Breast epithelium (tissue), 3 donors: Measurements from ENCODE around the gene CAMSAP2.

ENCODE experiments used
- CTCF ChIP-seq, 3 donors: fragments of 450-650 bp; IDR thresholded peaks; one replicate each; pipeline ENCODE4 v1.5.1; 2016 to 2017; ENCODE audit warnings: antibody characterized with exemption in 3 of 3, mild to moderate bottlenecking in 3 of 3, moderate library complexity in 3 of 3
- POLR2A ChIP-seq: fragments of 450-650 bp; IDR thresholded peaks from one replicate; pipeline ENCODE4 v1.6.1; 2016; ENCODE audit warnings: antibody characterized with exemption, mild to moderate bottlenecking, moderate library complexity

- no peak for TF ChIP-seq CTCF (IDR thresholded peaks at IDR 0.05)
- TF ChIP-seq POLR2A, result no peak
Measured at GRCh38 chr1:200909757-200910239, 171.1 kb downstream of the CAMSAP2 start.
